Measurements from ENCODE around the gene ZNF799.

GRCh38 chr19:12440541-12441316 lies 39.7 kb upstream of the ZNF799 start, which contains the start of gene ZNF443:
- TF ChIP-seq CTCF (IDR thresholded peaks at IDR 0.05), result peak; percentile 20
- no peak for TF ChIP-seq EZH2 (IDR thresholded peaks at IDR 0.05)

Measured in neural progenitor cell (in vitro differentiated cells).